Ovary (tissue), 9 donors: ENCODE measurements around the gene MAGI1. TPM values are rescaled to one million over a fixed set of nuclear protein-coding genes. Genes with fewer than 3 reads are reported as not detected.

Experiments
- DNase-seq, 5 donors: peaks; one replicate each; pipeline ENCODE4 v3.0.0-alpha.2; 2019 to 2020
- H3K27ac ChIP-seq, 2 donors: fragments of 200-600 bp; one replicate each; pipeline versions ENCODE4 v1.5.1 to v1.8.0; 2019 to 2022
- H3K27me3 ChIP-seq: fragments of 200-600 bp; one replicate; pipeline ENCODE4 v1.8.0; 2022
- H3K36me3 ChIP-seq: fragments of 200-600 bp; sonication (generic); one replicate; pipeline ENCODE4 v1.5.1; 2019
- H3K4me1 ChIP-seq: one replicate; pipeline ENCODE4 v1.8.1; 2013; ENCODE audit warnings: mild to moderate bottlenecking, moderate library complexity; ENCODE audit not compliant: insufficient read depth
- H3K4me3 ChIP-seq: fragments of 200-600 bp; sonication (generic); one replicate; pipeline ENCODE4 v1.5.1; 2017
- H3K9me3 ChIP-seq, 2 donors: fragments of 200-600 bp in 1 of 2; sonication (generic) in 1 of 2; one replicate each; pipeline versions ENCODE4 v1.5.1 to v1.8.1; 2013 to 2019; ENCODE audit warnings: mild to moderate bottlenecking in 1 of 2, moderate library complexity in 1 of 2
- EP300 ChIP-seq: sonication (generic); formaldehyde crosslinking; IDR thresholded peaks from one replicate; pipeline ENCODE4 v1.6.1; 2017; ENCODE audit warnings: antibody characterized with exemption
- POLR2A ChIP-seq: fragments of 450-650 bp; IDR thresholded peaks from one replicate; pipeline ENCODE4 v1.6.1; 2017; ENCODE audit warnings: antibody characterized with exemption, mild to moderate bottlenecking, moderate library complexity
- WGBS, 3 donors: extraction: QIAGEN DNeasy Blood & Tissue Kit in 1 of 3; methylation state at CpG; one replicate each; pipeline versions ENCODE4 v1.1.5 to v1.1.7; 2013 to 2017; 5-methylcytosine and 5-hydroxymethylcytosine counted together
- intact Hi-C, 4 donors: fragments of 100-400 bp; cut with DNase I; formaldehyde crosslinking; loops; one replicate each; pipeline versions ENCODE4 v1.11.0 to v1.15.1; 2022 to 2023
- polyA plus RNA-seq, 2 donors: library from polyadenylated mRNA; stranded (reverse); fragments of 200-250 nt in 1 of 2; fragments of 350-450 nt in 1 of 2; fragmentation: Illumina TruSeq in 1 of 2; extraction: RNeasy Lipid Tissue Mini Kit (QIAGEN cat#74804) in 1 of 2; gene quantifications; one replicate each; pipeline ENCODE4 v1.2.3, GENCODE V29; 2013 to 2014
- total RNA-seq, 7 donors: library from RNA; depleted of rRNA in 2 of 7; stranded (reverse); fragments of >200 nt in 2 of 7; fragmentation: NEBNext Ultra II Directional in 3 of 7; extraction: Animal tissue kit (Norgen Biotek cat#: 25700) in 3 of 7; gene quantifications; one replicate each; pipeline versions ENCODE4 v1.1.0 to v1.2.4, GENCODE V29; 2016 to 2023
- TF ChIP-seq, protein P1 (sequence below), 3 donors: fragments of 450-650 bp in 2 of 3; fragments of 200-600 bp in 1 of 3; IDR thresholded peaks; one replicate each; pipeline versions ENCODE4 v1.5.1 to v1.8.0; 2016 to 2022; ENCODE audit warnings: antibody characterized with exemption in 3 of 3, mild to moderate bottlenecking in 1 of 3
- donor health status: DM: no; HTN: no; CAD: no; lungs with moderate emphysema.
- donor health status: DM: no; HTN: no; CAD: no.
- donor health status: Bipolar disorder and iron deficiency.
- donor health status: DM: yes; HTN: yes; CAD: no.
- donor health status: DM: no; HTN: no; CAD: no.
- donor health status: DM: yes; HTN: yes; CAD: no.

MAGI1 gene
- total and polyA plus RNA-seq, 9 donors: 5.5 to 35.7 (median 8.7) TPM

DNA sequence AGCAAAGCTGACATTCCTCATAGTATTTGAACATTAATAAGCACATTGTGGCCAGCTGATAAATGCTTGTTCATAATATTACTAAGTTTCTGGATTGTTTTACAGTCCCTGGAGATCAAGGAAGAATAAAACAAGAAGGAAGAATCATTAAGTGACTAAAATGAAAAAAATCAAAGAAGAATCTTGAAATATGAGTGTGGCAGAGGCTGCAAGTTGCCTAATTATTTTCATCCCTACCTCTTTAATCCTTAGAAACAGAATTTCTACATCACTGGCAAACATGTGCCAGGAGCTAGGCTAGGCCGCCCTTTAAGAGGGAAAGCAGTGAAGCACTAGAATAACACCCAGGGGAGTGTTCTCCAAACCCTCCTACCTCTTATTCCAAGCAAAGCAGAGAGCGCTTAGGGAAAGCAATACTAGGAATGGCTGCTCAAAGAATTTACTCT lies 98.9 kb downstream of the MAGI1 start:
- intact Hi-C loops: no loop called here

DNA sequence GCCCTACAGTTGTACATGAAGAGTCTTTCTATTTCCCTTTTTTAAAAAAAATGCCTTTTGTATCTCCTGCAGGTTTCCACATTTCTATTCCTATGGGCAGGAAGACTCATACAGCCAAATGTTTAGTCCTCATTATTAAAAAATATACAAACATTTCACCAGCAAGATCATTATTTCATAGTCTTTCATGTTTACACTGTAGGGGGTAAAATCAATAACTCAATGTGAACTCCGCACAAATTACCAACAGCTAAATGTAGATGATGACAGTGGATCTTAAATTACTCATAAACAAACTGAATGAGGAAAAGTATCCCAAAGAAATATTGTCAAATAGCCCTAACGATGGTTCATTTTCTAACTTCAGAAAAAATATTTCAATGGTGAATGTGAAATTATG lies 99.5 kb downstream of the MAGI1 start:
- Histone ChIP-seq H3K36me3 (no peaks in the 10 kb centered on the region), H3K27ac (no peak overlapping the region), H3K4me1 (no peaks in the 10 kb centered on the region), H3K27me3 (no peaks in the 10 kb centered on the region), H3K9me3 (no peaks in the 10 kb centered on the region), H3K4me3 (no peak overlapping the region)
- TF ChIP-seq EP300 (no peak), POLR2A (no peak)
- TF ChIP-seq, protein P1, sequence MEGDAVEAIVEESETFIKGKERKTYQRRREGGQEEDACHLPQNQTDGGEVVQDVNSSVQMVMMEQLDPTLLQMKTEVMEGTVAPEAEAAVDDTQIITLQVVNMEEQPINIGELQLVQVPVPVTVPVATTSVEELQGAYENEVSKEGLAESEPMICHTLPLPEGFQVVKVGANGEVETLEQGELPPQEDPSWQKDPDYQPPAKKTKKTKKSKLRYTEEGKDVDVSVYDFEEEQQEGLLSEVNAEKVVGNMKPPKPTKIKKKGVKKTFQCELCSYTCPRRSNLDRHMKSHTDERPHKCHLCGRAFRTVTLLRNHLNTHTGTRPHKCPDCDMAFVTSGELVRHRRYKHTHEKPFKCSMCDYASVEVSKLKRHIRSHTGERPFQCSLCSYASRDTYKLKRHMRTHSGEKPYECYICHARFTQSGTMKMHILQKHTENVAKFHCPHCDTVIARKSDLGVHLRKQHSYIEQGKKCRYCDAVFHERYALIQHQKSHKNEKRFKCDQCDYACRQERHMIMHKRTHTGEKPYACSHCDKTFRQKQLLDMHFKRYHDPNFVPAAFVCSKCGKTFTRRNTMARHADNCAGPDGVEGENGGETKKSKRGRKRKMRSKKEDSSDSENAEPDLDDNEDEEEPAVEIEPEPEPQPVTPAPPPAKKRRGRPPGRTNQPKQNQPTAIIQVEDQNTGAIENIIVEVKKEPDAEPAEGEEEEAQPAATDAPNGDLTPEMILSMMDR (IDR thresholded peaks at IDR 0.05): no peak
- DNase-seq: no peak
- intact Hi-C loops: no loop called here
- 94 to 100% (median 99%) methylated on average over 2 of the region's 2 CpGs for WGBS, 3 donors

More for the DNA sequence above, 98.9 kb downstream of the MAGI1 start:
- 77 to 81% (median 78%) methylated on average over 2 of the region's 2 CpGs for WGBS, 3 donors
- Histone ChIP-seq H3K36me3 (no peaks in the 10 kb centered on the region), H3K27ac (no peak overlapping the region), H3K9me3 (no peaks in the 10 kb centered on the region), H3K27me3 (no peaks in the 10 kb centered on the region), H3K4me1 (no peaks in the 10 kb centered on the region), H3K4me3 (no peak overlapping the region)
- no peak for DNase-seq
- TF ChIP-seq, protein P1 (IDR thresholded peaks at IDR 0.05): no peak
- no peak for TF ChIP-seq POLR2A
- TF ChIP-seq EP300: no peak

DNA sequence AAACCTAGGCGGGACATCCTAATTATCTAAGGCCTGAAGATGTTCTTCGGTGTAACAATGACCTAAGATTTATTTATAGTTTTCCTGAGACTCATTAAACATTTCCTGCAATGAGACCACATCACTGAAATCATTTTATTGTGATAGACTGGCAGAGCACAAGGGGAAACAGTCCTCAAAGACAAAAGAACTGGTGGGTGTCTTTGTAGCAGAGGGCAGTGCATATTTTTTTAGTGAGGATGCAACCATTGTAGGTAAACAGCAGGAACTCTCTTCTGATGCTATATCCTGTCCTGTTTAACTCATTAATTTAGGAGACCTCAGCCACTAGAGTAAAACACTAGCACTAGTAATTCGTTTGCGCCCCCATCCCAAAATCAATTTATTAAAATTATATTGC lies 100.0 kb downstream of the MAGI1 start:
- H3K4me1 ChIP-seq: no peaks in the 10 kb centered on the region
- H3K36me3 ChIP-seq: no peaks in the 10 kb centered on the region
- no peak for DNase-seq
- WGBS, 3 donors: 91 to 92% (median 91%) methylated on average over 4 of the region's 4 CpGs
- intact Hi-C loops: no loop called here
- H3K4me3 ChIP-seq: no peak overlapping the region
- no peaks in the 10 kb centered on the region for H3K27me3 ChIP-seq
- H3K27ac ChIP-seq: no peak overlapping the region
- no peak for TF ChIP-seq POLR2A
- no peak for TF ChIP-seq EP300
- TF ChIP-seq, protein P1 (IDR thresholded peaks at IDR 0.05): no peak
- no peaks in the 10 kb centered on the region for H3K9me3 ChIP-seq

DNA sequence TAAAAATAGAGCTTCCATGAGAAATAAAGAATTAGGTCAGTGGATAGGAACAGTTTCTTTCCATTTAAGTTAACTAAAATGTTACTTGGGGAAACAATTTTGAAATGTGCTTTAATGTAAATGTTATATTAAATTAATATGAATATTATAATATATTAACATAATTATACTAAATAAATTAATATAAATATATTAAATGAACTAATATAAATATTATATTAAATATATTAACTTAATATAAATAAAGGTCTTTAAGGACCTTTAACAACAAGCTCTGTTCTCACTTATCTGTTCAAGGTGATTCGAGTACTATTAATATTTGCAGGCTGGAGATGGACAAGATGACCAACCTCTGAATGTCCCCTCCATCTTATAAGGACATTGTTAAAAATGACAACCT lies 100.6 kb downstream of the MAGI1 start:
- Histone ChIP-seq H3K4me3 (no peak overlapping the region), H3K9me3 (no peaks in the 10 kb centered on the region), H3K36me3 (no peaks in the 10 kb centered on the region), H3K4me1 (no peaks in the 10 kb centered on the region), H3K27me3 (no peaks in the 10 kb centered on the region), H3K27ac (no peak overlapping the region)
- TF ChIP-seq, protein P1 (IDR thresholded peaks at IDR 0.05): no peak
- TF ChIP-seq EP300: no peak
- no peak for TF ChIP-seq POLR2A
- no peak for DNase-seq
- intact Hi-C loops: no loop called here
- WGBS, 3 donors: 89 to 90% (median 89%) methylated on average over 1 of the region's 1 CpG
